ENCODE results near the gene SHANK3.

DNA sequence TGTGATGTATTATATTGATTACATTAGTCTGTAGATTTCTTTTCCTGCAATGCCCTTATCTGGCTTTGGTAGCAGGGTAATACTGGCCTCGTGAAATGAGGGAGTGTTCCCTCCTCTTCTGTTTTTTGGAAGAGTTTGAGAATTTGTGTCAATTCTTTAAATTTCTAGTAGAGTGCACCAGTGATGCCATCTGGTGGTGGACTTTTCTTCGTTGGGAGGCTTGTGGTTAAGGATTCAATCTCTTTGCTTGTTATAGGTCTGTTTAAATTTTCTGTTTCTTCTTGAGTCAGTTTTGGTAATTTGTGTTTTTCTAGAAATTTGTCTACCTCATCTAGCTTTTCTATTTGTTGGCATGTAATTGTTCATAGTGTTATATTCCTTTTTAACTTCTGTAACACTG is 18.9 kb downstream of the SHANK3 start:
- TF ChIP-seq CTCF (conservative IDR thresholded peaks at IDR 0.05; ENCODE audit: low read depth, low read length): peak; percentile 60
- no peak for TF ChIP-seq MAZ (IDR thresholded peaks at IDR 0.05; ENCODE audit: borderline replicate concordance, low read depth, low read length)
- TF ChIP-seq MAFK (IDR thresholded peaks at IDR 0.05; ENCODE audit: low read depth, low read length): no peak
- TF ChIP-seq POLR2A (IDR thresholded peaks at IDR 0.05; ENCODE audit: low read depth, low read length): no peak
- no peak for TF ChIP-seq NFE2L2 (IDR thresholded peaks at IDR 0.05; ENCODE audit: low read depth, low read length)

Measured in IMR-90 (cell line).